ENCODE data around the gene CHCHD2. TPM values are rescaled to one million over a fixed set of nuclear protein-coding genes. Genes with fewer than 3 reads are reported as not detected.
A peak's percentile ranks its signal among the peaks of the same experiment; 100 is the strongest.

The CHCHD2 gene
- polyA plus RNA-seq, 3 donors: 241 to 500 (median 412) TPM

- Histone ChIP-seq H4K20me1 (ENCODE audit: insufficient read depth, low read length) (no peaks in the 10 kb centered on the region), H3K9me3 (replicated peaks in 1 of 2; ENCODE audit: control insufficient read depth in 1 of 2, insufficient read depth in 1 of 2, low read length in 2 of 2) (peaks cover 0 to 3% of the 10 kb centered on the region in 2 donors), H3K9ac (ENCODE audit: insufficient read depth, low read length, poor library complexity, severe bottlenecking) (no peak overlapping the region), H3K79me2 (ENCODE audit: insufficient read depth, low read length) (peaks cover 8% of the 10 kb centered on the region), H3K27me3 (ENCODE audit: control insufficient read depth in 2 of 2, insufficient read depth in 2 of 2, low read length in 2 of 2) (peaks cover under 1 to 6% of the 10 kb centered on the region in 2 donors), H3K27ac (ENCODE audit: low read depth in 1 of 2, low read length in 2 of 2) (no peak overlapping the region), H2AFZ (ENCODE audit: insufficient read depth, low read depth, low read length, poor library complexity, severe bottlenecking) (no peak overlapping the region), H3K4me2 (replicated peaks; ENCODE audit: extremely low read depth, low read length, poor library complexity, severe bottlenecking) (no peak overlapping the region), H3K4me3 (replicated peaks in 1 of 3; ENCODE audit: low read depth in 2 of 3, low read length in 3 of 3) (no peak overlapping the region), H3K4me1 (ENCODE audit: control insufficient read depth in 1 of 2, insufficient read depth in 2 of 2, low read length in 2 of 2) (peaks cover 14 to 15% of the 10 kb centered on the region in 2 donors), H3K36me3 (replicated peaks in 1 of 2; ENCODE audit: control insufficient read depth in 1 of 2, insufficient read depth in 2 of 2, low read length in 2 of 2) (no peaks in the 10 kb centered on the region)
- no peaks in the 10 kb centered on the region for H3K36me3 Mint-ChIP-seq
- WGBS (ENCODE audit: insufficient coverage): 67% methylated on average over 1 of the region's 1 CpG
- peaks cover 10 to 28% (median 20%) of the 10 kb centered on the region in 7 donors for H3K9me3 Mint-ChIP-seq
- DNase-seq: no peak
- peak overlapping the region in 1 of 7 donors; percentile 48 for H3K27ac Mint-ChIP-seq
- intact Hi-C loops (cut with micrococcal nuclease): no loop called here
- peaks cover 8 to 18% (median 15%) of the 10 kb centered on the region in 3 donors for H3K27me3 Mint-ChIP-seq (ENCODE audit: low read depth in 3 of 3)
- no peak overlapping the region for H3K4me3 Mint-ChIP-seq
- TF ChIP-seq, protein P1, sequence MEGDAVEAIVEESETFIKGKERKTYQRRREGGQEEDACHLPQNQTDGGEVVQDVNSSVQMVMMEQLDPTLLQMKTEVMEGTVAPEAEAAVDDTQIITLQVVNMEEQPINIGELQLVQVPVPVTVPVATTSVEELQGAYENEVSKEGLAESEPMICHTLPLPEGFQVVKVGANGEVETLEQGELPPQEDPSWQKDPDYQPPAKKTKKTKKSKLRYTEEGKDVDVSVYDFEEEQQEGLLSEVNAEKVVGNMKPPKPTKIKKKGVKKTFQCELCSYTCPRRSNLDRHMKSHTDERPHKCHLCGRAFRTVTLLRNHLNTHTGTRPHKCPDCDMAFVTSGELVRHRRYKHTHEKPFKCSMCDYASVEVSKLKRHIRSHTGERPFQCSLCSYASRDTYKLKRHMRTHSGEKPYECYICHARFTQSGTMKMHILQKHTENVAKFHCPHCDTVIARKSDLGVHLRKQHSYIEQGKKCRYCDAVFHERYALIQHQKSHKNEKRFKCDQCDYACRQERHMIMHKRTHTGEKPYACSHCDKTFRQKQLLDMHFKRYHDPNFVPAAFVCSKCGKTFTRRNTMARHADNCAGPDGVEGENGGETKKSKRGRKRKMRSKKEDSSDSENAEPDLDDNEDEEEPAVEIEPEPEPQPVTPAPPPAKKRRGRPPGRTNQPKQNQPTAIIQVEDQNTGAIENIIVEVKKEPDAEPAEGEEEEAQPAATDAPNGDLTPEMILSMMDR (IDR thresholded peaks at IDR 0.05): no peak
- H3K4me1 Mint-ChIP-seq: peaks cover 16% of the 10 kb centered on the region
Observed at GRCh38 chr7:56110611-56111010, 4.3 kb upstream of the CHCHD2 start.

GRCh38 chr7:56107954-56108258 lies 1.6 kb upstream of the CHCHD2 start:
- Mint-ChIP-seq H3K4me3 (peak overlapping the region in 1 of 2 donors; percentile 64), H3K4me1 (peaks cover 25% of the 10 kb centered on the region), H3K27ac (peak overlapping the region in 1 of 7 donors; percentile 72), H3K27me3 (ENCODE audit: low read depth in 3 of 3) (peaks cover 3 to 9% (median 3%) of the 10 kb centered on the region in 3 donors), H3K36me3 (peaks cover 12 to 22% of the 10 kb centered on the region in 2 donors), H3K9me3 (peaks cover 10 to 24% (median 18%) of the 10 kb centered on the region in 7 donors)
- Histone ChIP-seq H3K9me3 (replicated peaks in 1 of 2; ENCODE audit: control insufficient read depth in 1 of 2, insufficient read depth in 1 of 2, low read length in 2 of 2) (peaks cover 0 to 3% of the 10 kb centered on the region in 2 donors), H3K79me2 (ENCODE audit: insufficient read depth, low read length) (peaks cover 31% of the 10 kb centered on the region), H3K4me2 (replicated peaks; ENCODE audit: extremely low read depth, low read length, poor library complexity, severe bottlenecking) (no peak overlapping the region), H4K20me1 (ENCODE audit: insufficient read depth, low read length) (peaks cover 3% of the 10 kb centered on the region), H3K27me3 (ENCODE audit: control insufficient read depth in 2 of 2, insufficient read depth in 2 of 2, low read length in 2 of 2) (no peaks in the 10 kb centered on the region), H2AFZ (ENCODE audit: insufficient read depth, low read depth, low read length, poor library complexity, severe bottlenecking) (peak overlapping the region; percentile 83), H3K9ac (ENCODE audit: insufficient read depth, low read length, poor library complexity, severe bottlenecking) (no peak overlapping the region), H3K36me3 (replicated peaks in 1 of 2; ENCODE audit: control insufficient read depth in 1 of 2, insufficient read depth in 2 of 2, low read length in 2 of 2) (peaks cover 13 to 17% of the 10 kb centered on the region in 2 donors), H3K4me3 (replicated peaks in 1 of 3; ENCODE audit: low read depth in 2 of 3, low read length in 3 of 3) (peak overlapping the region in 1 of 3 experiments; percentile 89), H3K27ac (ENCODE audit: low read depth in 1 of 2, low read length in 2 of 2) (peak overlapping the region in 1 of 2 donors; percentile 97), H3K4me1 (ENCODE audit: control insufficient read depth in 1 of 2, insufficient read depth in 2 of 2, low read length in 2 of 2) (peaks cover 22 to 24% of the 10 kb centered on the region in 2 donors)
- TF ChIP-seq, protein P1 (IDR thresholded peaks at IDR 0.05): no peak
- no peak for DNase-seq
- no CpG with 5 or more reads among the region's 1 CpG for WGBS (ENCODE audit: insufficient coverage)
- intact Hi-C loops (cut with micrococcal nuclease): loop anchor here (5.0 to 10.0 kb wide), 3 partner anchors 46 to 1343 kb away; partner anchors contain the start of genes LANCL2 (in 2 of the 2) and SUMF2 (in 1 of the 2)

All from CD14-positive monocyte (primary cell).